Inflammatory macrophage treated with lipopolysaccharide for 1 hour (primary cell): ENCODE results near the gene FER.
A peak's percentile ranks its signal among the peaks of the same experiment; 100 is the strongest.
"Not testable (repeated sequence)": the region's sequence is repeated elsewhere in the genome, so short reads cannot be mapped to it uniquely, and the experiment has no call there.

Experiments
- DNase-seq, 2 donors: peaks; one replicate each; pipeline ENCODE4 v3.0.0-alpha.2; 2020 to 2022

Gene FER

DNA sequence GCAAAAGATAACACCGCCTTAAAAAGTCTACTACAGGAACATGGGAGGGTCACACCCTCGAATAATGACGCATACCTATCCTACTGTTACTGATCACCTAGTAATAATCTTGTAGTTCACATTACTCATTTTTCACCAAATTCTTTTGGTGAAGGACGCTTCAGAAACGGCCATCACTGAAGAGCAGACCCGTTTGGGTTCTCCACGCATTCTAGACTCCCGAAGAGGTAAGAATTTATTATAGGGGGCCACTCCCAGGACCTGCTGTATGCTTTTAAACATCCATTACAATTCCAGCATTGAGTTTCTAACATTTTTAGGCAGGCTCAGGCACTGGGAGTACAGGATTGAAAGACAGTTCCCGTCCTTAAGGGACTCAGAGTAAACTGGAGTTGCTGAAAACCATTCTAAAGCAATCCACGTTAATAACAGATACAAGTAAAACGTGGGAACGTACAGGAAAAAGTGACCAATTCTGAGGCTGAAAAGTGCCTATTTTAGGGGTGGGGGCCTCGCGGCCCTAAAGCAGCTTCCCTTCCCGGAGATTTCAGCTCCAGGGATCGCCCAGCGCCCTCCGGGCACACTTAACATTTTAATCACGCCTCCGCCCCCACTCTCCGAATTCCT, at the start of gene FER:
Gene FER, plus strand, starts transcription at position 124 of the 627 bp plus-strand sequence. CDS start 50,286 bp downstream, outside the sequence.
- peak; percentile 68 to 89 for DNase-seq

- not testable (repeated sequence) for DNase-seq
These were observed 47.3 kb upstream of the FER start for GRCh38 chr5:108700388-108700787.

DNA sequence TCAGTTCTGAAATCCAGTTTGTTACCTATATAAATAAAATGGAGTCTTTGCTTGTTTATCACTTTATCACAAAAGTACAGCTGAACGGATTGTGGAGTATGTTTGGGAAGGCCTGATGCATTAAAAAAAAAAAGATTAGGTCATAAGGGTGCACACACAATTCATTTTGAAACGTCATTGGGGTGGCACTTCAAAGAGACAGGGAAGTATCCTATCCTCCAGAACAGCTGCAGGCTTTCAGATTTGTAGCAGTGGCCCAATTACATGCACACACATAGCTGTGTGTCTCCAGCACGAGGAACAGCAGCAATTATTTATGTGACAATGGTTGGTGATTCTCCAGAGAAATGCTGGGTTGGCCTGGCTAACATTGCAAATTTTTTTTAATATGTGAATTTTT, 46.8 kb upstream of the FER start:
- DNase-seq = peak in 1 of 2 donors; percentile 10

GRCh38 chr5:108702546-108702945, 45.2 kb upstream of the FER start:
- no peak for DNase-seq

DNA sequence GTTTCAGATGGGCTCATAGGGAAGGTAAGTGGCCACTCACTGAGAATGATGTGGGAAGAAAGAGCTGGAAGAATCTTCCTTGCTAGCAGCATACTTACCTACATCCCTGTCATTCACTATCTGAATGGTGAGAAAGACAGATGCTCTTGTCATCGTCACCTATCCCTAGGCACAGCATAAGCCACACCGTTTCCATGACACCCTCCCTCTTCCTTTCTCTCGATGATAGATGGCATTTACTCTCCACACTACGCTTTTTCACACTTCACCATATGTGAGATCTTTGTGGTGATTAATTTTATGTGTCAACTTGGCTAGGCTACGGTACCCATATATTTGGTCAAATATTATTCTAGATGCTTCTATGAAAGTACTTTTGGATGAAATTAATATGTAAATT, 44.4 kb upstream of the FER start:
- DNase-seq = no peak

- DNase-seq = no peak
These were observed 40.6 kb upstream of the FER start for GRCh38 chr5:108707141-108707540.

DNA sequence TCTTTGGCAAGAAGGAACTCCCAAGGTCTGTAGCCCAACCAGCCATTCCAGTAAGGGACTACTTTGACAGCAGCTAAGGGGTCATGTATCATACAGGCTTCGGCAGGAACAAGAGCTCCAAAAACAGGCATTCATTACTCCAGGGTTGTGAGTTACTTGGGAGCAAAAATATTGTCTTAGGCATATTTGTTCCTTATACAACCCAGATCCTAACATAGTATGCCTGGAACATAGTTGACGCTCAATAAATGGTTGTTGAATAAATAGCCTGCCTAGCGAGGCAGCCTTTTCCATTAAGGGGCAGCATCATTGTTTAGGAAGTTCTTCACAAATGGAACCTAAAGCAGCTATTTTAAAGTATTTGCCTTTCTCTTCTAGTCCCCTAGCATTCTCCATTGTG, 35.8 kb upstream of the FER start:
- no peak for DNase-seq

DNA sequence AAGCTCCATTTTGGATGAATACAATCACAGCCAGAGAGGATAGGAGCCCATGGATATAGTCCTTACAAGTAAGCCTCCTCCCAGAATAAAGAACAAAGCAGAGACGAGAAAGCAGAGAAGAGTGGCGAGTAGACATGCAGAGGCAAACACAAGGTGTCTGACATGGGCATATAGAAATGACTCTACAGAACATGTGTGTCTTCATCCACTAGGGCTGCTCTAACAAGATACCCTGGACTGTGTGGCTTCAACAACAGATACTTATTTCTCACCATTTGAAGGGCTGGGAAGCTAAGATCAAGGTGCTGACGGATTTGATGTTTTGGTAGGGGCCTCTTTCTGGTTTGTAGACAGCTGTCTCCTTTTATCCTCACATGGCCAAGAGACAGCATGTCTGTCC, 32.3 kb upstream of the FER start:
- DNase-seq = no peak

GRCh38 chr5:108720391-108720790, 27.3 kb upstream of the FER start:
- peak; percentile 26 to 33 for DNase-seq

DNA sequence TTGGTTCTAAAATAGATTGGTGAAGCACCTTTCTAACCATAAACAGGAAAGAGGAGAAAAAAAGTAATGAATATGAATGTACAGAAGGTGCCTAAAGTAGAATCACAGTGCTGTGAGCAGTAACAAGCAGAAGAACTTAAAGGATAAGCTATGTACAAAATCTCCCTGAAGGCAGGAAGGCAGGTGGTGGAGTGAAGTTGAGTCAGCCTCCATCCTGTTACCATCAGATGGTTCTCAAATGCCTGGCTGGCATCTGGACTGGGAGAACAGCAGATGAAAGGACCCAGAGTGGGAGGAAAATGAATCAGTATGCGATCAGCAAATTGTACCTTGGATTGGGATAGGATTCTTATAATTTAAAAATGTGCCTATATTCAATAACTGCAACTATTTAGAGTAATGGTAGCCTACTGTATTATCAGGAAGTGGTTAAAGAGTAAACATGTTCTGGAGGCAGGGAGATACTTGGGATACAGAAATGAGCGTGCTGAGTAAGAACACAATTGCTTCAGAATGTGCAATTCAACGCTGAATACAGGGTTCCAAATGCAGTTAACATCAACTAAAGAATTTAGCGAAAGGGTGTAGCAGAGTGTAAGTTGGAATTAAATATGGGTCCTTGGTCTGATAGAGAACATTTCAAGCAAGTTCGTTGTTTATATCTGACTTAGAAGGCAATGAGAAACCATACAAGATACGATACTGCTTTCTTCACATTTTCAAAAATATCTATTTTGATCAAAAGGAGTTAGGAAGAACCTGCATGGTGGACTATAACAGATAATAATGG, 21.1 kb upstream of the FER start:
- DNase-seq = no peak

- DNase-seq = peak; percentile 37 to 55
These were observed 20.5 kb upstream of the FER start for GRCh38 chr5:108727236-108727650.

DNA sequence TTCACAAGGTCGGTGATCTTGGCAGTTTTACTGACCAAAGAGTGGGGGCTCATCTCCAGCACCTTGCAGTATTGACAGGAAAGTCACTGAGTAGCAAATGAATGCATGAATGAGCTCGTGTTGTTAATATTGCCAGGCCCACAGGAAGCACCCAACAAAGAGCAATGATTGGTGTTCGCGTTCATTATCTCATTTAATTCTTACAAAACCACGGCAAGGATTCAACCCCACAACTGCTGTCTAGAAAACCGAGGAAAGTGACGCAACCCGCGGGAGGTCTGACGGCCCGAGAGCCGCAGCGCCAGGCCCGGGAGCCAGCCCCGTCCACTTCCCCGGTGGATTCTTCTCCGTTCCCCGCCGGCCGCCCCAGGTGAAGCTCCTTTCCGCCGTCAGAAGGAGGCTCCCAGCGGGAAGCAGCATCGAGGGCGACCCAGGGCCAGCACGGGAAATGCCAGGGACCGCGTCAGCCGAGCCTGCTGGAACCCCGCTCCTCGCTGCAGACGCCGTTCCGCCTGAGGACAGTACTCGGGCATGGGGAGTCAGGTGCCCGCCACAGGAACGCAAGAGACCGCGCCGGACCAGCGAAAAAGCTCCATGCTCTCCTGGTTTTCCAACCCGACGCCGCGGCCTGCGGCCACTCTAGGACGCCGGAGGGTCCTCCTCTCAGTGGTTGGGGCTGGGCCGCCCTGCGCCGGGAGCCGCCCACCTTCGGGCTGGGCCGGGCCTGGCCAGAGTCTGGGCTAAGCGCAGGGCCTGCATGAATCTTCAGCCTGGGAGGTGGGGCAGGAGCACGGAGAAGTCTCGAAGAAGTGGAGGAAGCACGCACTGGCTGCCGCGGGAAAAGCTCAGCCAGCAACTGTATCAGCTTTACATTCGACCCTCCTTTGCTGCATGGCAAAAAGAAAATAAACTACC, 19.8 kb upstream of the FER start:
- peak; percentile 77 to 78 for DNase-seq

GRCh38 chr5:108728566-108729241, 19.0 kb upstream of the FER start:
- peak; percentile 51 to 75 for DNase-seq

DNA sequence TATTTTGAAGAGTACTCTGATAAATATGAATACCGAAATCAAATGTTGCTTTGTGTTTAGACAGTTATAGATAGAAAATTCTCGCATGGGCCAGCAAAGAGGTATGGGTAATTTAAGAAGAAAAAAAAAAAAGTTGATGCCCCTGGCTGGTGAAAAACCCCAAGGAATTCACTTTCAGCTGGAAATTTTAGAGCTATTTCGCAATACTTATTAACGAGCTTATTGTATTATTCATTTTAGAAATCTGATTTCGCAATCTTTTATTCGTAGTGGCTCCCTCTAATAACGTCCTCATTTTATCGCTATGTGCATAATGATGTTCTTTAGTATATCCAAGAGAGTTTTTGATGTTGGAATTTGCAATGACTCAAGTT, 18.5 kb upstream of the FER start:
- peak in 1 of 2 donors; percentile 44 for DNase-seq

DNA sequence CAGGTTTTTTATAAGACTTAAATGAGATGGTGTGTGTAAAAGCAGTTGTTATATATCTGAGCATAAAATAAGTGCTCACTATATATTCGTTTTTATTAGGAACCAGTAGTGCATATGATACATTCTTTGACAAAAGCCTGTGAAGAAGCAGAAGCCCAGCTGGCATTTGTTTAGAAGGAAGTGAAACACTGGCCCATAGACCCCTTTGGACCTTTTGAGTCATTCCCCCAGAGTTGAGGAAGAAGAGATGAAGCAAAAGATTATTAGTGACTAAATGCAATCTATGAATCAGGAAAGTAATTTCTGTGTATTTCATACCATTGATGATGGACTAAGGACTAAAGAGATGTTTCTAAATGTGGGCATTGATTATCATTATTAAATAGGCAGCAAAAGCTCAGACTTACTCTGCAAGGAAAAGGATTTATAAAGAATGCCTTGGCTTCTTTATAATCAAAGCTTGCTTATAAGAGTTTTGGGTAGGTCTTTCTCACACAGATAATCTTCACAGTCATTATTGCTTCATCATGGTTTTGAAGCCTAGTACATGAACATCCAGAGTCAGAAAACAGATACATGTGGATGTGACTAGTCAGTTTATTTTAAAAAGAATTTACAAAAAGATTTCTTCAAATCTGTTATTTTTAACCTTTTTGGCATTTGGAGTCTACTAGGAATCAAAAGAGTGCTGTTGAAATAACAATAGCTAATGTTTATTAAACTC, 16.9 kb upstream of the FER start:
- DNase-seq = peak; percentile 63 to 70

DNA sequence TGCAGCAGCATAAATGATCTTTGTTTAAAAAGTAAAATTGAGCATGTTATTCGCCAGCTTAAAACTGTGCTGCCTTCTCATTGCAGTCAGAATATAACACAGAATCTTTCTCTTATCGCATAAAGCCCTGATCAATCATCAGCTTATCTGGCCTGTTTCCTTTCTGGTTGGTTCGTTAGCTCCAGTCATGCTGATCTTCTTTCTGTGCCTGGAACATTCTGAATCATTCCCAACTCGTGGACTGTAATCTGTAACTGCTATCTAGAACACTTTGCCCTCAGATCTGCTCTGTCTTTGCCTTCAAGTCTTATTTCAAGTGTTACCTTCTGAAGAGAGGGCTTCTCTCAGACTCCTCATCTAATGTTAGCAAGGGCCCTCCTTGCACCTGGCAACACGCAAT, 11.9 kb upstream of the FER start:
- DNase-seq = no peak

GRCh38 chr5:108736855-108737254, 10.8 kb upstream of the FER start:
- no peak for DNase-seq

GRCh38 chr5:108739376-108739775, 8.3 kb upstream of the FER start:
- no peak for DNase-seq

DNA sequence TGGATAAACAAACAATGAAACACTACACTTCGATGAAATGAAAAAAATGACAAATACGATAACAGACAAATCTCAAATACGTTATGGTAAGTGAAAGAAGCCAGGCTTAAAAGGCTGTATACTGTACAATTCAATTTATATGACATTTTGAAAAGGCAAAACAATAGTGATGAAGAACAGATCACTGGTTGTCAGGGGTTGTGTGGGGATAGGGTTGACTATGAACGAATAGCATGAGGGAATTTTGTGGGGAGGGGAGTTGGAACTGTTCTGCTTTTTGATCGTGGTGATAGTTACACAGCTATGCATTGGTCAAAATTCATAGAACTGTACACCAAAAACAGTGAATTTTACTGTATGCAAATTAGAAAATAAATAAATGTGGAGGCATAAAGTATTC, 7.8 kb upstream of the FER start:
- no peak for DNase-seq

DNA sequence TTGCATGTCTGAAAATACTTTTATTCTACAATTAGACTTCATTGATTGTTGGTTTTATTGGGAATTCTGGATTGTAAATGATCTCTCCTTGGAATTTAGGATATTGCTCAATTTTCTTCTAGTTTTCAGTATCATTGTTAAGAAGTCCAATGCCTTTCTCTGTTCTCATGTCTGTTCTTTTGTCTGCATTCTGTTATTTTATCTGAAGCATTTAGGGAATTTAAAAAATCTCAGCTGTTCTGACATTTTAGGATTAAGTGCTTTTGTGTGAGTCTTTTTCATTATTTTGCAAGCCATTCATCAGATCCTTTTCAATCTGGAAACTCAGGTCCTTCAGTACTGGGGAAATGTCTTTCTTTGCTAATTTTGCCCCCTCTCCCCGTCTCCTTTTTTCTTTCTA, 4.4 kb upstream of the FER start:
- DNase-seq = no peak

DNA sequence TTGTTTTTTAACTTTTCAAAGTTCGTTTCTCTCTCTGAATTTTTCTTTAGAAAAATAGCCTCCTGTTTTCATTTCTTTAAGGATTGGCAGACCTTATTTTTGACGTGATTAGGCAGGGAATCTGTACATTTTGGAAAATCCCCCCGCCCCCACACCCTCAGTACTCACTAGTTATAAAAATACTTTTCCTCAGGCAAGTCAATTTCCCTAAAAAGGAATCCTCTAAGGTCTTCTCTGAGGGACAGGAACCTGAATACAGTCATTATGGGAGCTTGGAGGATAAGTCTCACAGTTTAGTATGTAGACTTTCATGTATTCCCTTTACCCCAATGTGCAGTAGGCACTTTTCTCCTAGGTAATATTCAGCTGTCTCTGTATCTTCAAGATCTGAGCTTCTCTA, 3.9 kb upstream of the FER start:
- peak; percentile 51 to 58 for DNase-seq

DNA sequence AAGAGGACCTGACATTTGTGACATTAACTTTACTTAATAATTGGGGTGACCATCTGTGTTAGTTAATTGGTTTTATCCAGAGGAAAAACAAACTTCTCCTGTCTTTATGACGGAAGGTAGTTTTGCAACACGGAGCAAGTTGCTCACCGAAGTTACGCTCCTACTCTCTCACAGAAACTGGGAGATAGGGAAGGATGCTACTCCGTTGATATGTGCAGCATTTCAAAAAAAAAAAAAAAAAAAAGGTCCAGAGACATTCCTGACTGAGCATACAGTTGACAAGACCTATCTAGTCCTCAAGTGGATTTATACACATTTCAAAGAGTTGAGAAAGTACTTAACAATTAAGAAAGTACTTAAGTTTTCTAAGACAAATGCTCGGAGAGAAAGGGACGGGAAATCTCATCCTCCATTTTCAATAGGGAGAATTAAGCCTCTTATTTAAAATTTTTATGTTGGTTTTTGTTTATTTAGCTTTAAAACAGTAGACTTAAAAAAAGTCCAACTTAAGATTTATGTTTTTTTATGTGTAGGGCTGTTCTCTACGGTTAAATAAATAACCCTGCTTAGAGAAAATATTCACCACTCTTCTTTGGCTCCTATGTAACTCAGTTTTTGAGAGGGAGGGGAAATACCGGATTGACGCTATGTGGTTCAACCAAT, 455 bp upstream of the FER start:
- no peak for DNase-seq
